Astrocyte of the cerebellum (primary cell): ENCODE measurements around the gene QRICH2.
A peak's percentile ranks its signal among the peaks of the same experiment; 100 is the strongest.

Experiments
- DNase-seq: peaks from one replicate; pipeline ENCODE4 v3.0.0-alpha.2; 2011; ENCODE audit warnings: low read depth
- H3K4me3 ChIP-seq: 2 replicates; pipeline ENCODE4 v1.5.1; 2011; ENCODE audit warnings: mild to moderate bottlenecking, low read depth, low read length, moderate library complexity
- CTCF ChIP-seq: IDR thresholded peaks from 2 replicates; pipeline ENCODE4 v1.5.1; 2012; ENCODE audit warnings: low read length, low read depth, moderate library complexity, mild to moderate bottlenecking; ENCODE audit errors: missing control alignments
- in situ Hi-C: cut with HindIII; loops from 2 replicates; pipeline ENCODE4 v1.10.0; 2017; ENCODE audit warnings: low sequenced_read_pairs

Gene QRICH2

DNA sequence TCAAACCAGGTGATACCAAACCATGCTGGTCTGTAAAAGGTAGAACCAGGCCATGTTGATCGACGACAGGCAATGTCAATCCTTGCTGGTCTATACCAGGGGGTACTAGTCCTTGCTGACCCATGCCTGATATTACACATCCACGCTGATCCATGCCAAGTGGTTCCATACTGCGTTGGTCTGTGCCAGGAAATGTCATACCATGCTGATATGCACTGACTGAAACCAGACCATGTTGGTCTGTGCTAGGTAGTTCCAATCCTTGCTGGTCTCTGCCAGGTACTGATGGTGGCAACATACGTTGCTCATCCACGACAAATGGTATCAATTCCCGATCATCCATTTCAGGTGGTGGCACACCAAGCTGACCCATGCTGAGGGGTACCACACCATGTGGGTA is 15.0 kb downstream of the QRICH2 start:
- in situ Hi-C loops, result no loop called here
- no peak for DNase-seq
- no peak for TF ChIP-seq CTCF
- no peak overlapping the region for H3K4me3 ChIP-seq

DNA sequence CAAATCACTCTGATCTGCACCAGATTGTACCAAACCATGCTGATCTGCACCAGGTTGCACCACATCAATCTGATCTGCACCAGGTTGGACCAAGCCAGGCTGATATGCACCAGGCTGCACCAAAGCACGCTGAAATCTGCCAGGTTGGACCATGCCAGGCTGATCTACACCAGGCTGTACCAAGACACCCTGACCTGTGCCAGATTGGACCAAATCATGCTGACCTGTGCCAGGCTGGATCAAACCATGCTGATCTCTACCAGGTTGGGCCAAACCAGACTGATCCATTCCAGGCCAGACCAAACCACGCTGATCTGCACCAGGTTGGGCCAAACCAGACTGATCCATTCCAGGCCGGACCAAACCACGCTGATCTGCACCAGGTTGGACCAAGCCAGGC is 15.5 kb downstream of the QRICH2 start:
- no peak for DNase-seq
- TF ChIP-seq CTCF, result no peak
- no peak overlapping the region for H3K4me3 ChIP-seq
- in situ Hi-C loops, result no loop called here

DNA sequence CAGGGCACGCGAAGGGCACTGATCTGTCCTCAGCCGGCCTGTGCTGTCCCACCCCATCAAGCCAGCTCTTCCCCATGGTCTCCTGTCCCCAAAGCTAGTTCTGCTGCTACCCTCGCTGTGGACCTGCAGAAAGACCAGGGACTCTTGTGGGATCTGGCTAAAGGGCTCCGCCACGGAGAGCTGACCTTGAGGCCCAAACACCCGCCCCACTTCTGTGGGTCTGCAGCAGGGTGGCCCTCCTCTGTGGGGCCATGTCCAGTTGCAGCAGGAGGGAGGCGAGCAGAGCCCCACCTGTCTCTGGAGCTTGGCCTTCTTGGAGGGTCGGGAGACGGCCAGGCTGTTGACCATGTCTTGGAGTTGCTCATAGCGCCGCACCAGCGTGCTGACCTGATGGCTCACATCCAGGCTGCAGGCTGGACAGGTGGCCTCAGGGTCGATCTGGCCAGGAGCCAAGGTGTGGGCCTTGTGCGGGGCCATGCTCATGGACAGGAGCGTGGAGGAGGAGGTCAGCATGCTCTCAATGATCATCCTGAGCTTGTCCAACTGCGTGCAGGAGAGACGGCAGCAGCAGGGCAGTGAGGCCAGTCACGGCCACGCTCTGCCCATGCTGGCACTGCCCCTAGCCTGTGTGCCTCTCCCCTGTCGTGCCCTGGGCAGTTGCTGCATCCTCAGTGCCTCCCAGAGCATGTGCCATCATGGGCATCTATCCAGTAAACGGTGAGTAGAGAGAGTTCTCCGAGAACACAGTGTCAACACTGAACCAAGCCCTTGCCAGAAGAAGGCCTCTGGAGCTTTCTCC is 26.3 kb downstream of the QRICH2 start:
- H3K4me3 ChIP-seq, result no peak overlapping the region
- TF ChIP-seq CTCF, result no peak

GRCh38 chr17:76280650-76281049 is 27.4 kb downstream of the QRICH2 start:
- no peak for DNase-seq
- no peak for TF ChIP-seq CTCF
- no peak overlapping the region for H3K4me3 ChIP-seq
- in situ Hi-C loops, result no loop called here

More for the DNA sequence above, 26.3 kb downstream of the QRICH2 start:
- DNase-seq, result no peak
- in situ Hi-C loops, result no loop called here

- TF ChIP-seq CTCF, result no peak
- no peak for DNase-seq
- in situ Hi-C loops, result no loop called here
- no peak overlapping the region for H3K4me3 ChIP-seq
These were observed 28.3 kb downstream of the QRICH2 start for GRCh38 chr17:76279742-76280287.

DNA sequence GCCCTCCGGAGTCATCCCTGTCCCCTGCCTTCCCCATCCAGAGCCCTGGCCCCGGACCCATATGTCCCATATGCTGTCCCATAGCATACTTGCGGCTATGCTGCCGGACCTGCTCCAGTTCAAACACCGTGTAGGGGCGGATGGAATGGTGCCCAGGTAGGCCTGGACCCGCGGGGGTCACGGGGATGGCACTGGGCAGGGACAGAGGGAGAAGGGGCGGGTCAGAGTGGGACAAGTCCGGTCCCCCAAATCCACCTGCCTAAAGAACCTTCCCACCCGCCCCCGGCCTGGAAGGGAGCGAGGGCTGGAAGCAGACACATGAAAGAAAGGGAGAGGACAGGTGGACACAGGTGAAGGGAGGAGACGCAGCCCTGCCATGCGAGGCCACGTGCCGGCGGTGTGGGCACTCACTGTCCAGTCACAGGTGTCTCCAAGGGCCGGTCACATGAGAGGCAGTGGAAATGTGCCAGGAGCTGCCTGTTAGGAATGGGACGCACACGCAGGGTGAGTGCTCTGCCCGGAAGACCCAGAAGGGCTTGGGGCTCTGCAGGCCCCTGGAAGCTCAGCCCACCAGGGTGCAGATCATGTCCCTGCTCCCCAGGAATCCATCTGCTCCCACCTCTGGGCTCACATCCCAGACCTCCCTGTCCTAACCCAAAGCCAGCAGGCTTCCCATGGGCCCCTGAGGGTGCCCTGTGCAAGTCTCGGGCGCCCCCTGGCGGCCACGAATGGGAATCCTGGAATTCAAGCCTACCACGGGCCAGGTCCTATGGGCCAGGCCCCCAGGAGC is 28.9 kb downstream of the QRICH2 start:
- peak; percentile 31 for DNase-seq
- no peak overlapping the region for H3K4me3 ChIP-seq
- TF ChIP-seq CTCF, result peak; percentile 93
- in situ Hi-C loops, result no loop called here
